Stimulated activated CD8-positive, alpha-beta memory T cell treated with anti-CD3 and anti-CD28 coated beads, Interleukin-7, amount 100 ng/mL, for 4 hours (primary cell): Measurements from ENCODE around the gene MAIP1.
A peak's percentile ranks its signal among the peaks of the same experiment; 100 is the strongest.
"Not testable (repeated sequence)": the region's sequence is repeated elsewhere in the genome, so short reads cannot be mapped to it uniquely, and the experiment has no call there.

Experiments
- DNase-seq, 2 donors: peaks; one replicate each; pipeline ENCODE4 v3.0.0-alpha.2; 2020; ENCODE audit warnings: low read depth in 2 of 2

The MAIP1 gene

GRCh38 chr2:199955339-199956061 lies at the start of gene MAIP1, which contains the start of gene TYW5:
MAIP1 (plus strand) TSS chr2:199955582; CDS start chr2:199955799, 217 bp downstream.
TYW5 (minus strand) TSS chr2:199955491; CDS start chr2:199955470, 21 bp downstream.
- DNase-seq, result peak; percentile 59 to 72

DNA sequence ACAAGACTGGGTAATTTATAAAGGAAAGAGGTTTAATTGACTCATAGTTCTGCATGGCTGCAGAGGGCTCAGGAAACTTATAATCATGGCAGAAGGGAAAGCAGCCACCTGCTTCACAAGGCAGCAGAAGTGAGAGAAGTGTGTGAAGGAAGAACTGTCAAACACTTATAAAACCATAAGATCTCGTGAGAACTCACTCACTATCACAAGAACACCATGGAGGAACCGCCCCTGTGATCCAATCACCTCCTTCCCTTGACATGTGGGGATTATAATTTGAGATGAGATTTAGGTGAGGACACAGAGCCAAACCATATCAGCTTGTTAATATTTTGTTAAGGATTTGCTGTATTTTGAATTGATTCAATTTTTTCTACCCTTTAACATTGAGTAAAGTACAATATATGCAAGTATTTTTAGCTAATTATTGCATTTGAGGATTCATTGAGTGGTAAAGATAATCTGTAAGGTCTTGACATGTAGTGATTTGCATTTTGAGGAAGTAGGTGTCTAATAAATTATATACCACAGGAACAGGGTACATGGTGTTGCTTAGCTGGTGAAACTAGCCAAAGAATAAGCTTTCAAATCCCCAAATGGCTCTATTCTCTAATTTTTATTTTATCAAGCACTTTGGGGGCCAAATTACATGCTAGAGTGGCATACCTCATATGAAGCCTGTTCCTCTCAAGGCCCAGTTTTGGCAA lies 48.2 kb upstream of the MAIP1 start:
- DNase-seq, result no peak

- DNase-seq, result no peak
Observed at GRCh38 chr2:199910338-199911051, 44.9 kb upstream of the MAIP1 start.

- DNase-seq, result peak; percentile 85 to 86
Observed at GRCh38 chr2:199911052-199911876, 44.1 kb upstream of the MAIP1 start, which contains the start of gene C2orf69. C2orf69 (plus strand) TSS chr2:199911293; CDS start chr2:199911439, 146 bp downstream.

DNA sequence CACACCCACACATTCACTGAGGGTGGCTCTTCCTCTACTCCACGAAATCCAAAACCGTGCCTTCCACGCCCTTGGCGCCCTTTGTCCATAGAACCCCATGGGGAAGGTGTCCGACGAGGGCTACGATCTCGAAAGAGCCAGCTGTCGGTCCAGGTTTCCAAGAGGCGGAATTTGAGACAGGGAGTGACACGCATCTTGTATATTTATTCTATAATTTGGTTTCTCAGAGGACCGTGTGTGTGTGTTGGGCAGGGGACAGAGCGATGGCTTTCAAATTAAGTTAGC lies 43.6 kb upstream of the MAIP1 start:
- no peak for DNase-seq

DNA sequence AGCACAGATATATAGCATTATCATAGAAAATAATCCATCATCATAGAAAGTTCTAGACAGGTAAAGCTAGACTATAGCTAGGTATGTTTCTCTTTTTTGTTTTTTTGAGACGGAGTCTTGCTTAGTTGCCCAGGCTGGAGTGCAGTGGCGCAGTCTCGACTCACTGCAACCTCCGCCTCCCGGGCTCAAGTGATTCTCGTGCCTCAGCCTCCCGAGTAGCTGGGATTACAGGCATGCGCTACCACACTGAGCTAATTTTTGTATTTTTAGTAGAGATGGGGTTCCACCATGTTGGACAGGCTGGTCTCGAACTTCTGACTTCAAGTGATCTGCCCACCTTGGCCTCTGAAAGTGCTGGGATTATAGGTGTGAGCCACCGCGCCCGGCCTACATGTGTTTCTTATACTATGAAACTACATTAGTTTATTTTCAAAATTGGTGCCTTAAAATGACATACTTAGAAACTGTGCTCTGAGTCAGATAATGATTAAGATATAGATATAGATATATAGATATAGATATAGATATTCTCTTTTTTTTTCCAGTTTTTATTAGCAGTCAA lies 42.7 kb upstream of the MAIP1 start:
- not testable (repeated sequence) for DNase-seq

GRCh38 chr2:199914372-199914958 lies 40.9 kb upstream of the MAIP1 start:
- DNase-seq, result no peak

- no peak for DNase-seq
Observed at GRCh38 chr2:199916980-199917379, 38.4 kb upstream of the MAIP1 start.

GRCh38 chr2:199922856-199923255 lies 32.5 kb upstream of the MAIP1 start:
- DNase-seq, result no peak

DNA sequence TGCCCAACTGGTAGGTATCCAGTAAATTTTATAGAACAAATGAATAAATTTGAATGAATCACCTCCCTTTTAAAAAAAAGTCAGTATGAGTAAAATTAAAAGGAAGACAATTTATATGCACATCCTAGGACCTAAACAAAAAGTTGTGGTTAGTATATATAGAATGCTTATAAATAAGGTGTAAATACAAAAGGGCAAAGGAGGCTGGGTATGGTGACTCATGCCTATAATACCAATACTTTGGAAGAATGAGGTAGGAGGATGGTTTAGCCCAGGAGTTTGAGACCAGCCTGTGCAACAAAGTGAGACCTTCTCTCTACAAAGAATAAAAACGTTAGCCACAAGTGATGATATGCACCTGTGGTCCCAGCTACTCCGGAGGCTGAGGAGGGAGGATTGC lies 31.5 kb upstream of the MAIP1 start:
- DNase-seq, result no peak

- no peak for DNase-seq
Observed at GRCh38 chr2:199926806-199927205, 28.6 kb upstream of the MAIP1 start.

- DNase-seq, result no peak
Observed at GRCh38 chr2:199928226-199928625, 27.2 kb upstream of the MAIP1 start.

DNA sequence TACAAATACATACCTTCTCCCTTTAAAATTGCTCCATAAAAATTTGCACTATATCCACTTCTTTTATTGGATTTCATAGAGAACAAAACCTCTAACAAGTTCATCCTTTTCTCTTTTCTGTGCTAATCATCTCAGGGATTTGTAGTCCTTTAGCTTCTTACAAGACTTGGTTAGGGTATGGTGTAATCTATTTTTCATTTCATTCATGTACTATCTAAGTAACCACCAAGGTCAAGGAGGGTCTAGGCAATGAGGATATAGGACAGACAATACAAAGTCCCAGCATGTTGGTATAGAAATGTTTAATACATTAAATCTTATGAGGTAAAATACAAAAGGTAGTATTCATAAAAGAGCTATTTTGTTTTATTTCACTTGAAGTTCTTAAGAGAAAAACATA lies 26.8 kb upstream of the MAIP1 start:
- no peak for DNase-seq

GRCh38 chr2:199929262-199929661 lies 26.1 kb upstream of the MAIP1 start:
- no peak for DNase-seq

- DNase-seq, result no peak
Observed at GRCh38 chr2:199932312-199932855, 23.0 kb upstream of the MAIP1 start.

DNA sequence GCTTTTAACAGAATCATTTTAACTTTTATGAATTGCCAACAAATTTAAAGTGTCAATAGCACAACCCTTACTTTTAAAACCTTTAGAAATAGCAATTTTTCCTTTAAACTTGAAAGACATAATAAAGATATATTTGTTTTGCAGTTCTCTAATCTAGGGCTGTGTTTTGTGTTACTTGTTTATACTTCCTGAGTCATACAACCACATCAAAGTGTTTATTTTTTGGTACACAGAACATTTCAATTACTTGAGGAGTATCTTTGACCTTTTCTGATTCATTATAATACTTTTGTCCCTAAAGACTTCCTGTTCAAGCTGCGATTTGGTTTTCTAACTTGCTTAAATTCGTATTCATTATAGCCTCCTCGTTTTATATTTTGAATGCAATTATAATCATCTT lies 21.9 kb upstream of the MAIP1 start:
- no peak for DNase-seq

DNA sequence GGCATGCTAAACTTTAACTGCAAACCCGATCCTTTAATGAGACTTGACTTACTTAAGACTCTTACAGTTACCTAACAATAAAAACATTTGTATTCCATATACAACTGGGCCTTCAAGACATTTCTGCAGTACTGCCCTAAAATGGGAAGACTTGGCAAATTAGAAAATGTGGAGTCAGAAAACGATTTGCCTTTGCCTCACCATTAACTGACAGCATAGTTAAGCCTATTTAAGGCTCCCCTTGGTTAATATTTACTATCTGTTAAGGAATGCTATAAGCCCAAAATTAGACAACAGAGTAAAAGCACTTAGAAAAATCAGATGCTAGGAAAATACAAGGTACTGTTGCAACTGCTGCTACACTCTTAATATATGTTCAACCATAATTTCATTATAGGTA lies 18.8 kb upstream of the MAIP1 start:
- no peak for DNase-seq

GRCh38 chr2:199940373-199940772 lies 15.0 kb upstream of the MAIP1 start:
- DNase-seq, result no peak

GRCh38 chr2:199943373-199943772 lies 12.0 kb upstream of the MAIP1 start:
- DNase-seq, result no peak

GRCh38 chr2:199946196-199946595 lies 9.2 kb upstream of the MAIP1 start:
- DNase-seq, result no peak

- DNase-seq, result no peak
Observed at GRCh38 chr2:199946836-199947235, 8.5 kb upstream of the MAIP1 start.
